Stimulated activated CD8-positive, alpha-beta memory T cell treated with anti-CD3 and anti-CD28 coated beads, Interleukin-15, amount 100 ng/mL, for 48 hours (primary cell): ENCODE measurements around the gene ZNF358.

Experiments
- DNase-seq, 2 donors: peaks; one replicate each; pipeline ENCODE4 v3.0.0-alpha.2; 2020; ENCODE audit warnings: low read depth in 2 of 2

The ZNF358 gene

DNA sequence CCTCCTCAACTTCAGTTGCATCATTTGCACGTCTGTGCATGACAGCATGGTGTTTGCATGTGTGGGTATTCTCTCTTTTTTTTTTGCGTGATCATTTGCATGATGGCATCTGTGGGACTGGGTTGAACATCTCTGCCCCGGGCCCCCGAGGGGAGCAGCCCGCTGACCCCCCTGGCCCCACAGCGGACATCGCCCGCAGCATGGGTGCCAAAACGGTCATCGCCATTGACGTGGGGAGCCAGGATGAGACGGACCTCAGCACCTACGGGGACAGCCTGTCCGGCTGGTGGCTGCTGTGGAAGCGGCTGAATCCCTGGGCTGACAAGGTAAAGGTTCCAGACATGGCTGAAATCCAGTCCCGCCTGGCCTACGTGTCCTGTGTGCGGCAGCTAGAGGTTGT lies 42.8 kb downstream of the ZNF358 start:
- DNase-seq, result no peak

DNA sequence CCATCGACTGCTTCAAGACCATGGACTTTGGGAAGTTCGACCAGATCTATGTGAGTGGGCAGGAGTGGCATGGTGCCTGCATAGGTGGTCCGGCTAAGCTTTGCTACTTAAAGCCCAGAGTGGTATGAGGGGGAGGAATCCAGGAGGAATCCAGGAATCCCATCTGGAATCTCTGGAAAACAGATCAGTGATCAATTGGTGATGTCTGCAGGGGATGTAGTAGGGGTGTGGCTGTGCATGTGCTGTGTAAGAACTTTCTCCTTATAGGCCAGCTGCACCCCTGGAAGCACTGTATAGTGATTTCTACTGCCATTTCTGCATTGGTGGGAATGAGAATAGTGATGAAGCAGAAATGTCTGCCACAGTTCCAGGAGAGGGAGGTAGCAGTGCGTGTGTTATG lies 43.2 kb downstream of the ZNF358 start:
- no peak for DNase-seq

DNA sequence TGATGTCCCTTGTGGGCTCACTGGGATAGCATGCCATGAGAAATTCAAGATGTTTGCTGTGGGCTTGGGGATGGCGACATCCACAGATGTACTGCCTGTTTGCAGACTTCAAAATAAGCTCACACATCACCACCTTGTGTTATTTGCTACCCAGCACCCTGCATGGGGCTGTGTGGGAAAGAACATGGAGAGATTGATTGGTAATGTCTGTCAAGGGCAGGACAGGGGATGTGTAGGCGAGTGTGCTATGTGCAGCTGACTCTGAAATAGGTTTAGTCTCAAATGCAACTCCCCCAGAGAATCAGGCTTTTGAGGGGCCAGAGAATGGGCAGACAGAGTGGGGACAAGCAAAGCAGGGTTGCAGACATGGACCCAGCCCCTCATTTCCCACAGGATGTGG lies 44.4 kb downstream of the ZNF358 start:
- no peak for DNase-seq

DNA sequence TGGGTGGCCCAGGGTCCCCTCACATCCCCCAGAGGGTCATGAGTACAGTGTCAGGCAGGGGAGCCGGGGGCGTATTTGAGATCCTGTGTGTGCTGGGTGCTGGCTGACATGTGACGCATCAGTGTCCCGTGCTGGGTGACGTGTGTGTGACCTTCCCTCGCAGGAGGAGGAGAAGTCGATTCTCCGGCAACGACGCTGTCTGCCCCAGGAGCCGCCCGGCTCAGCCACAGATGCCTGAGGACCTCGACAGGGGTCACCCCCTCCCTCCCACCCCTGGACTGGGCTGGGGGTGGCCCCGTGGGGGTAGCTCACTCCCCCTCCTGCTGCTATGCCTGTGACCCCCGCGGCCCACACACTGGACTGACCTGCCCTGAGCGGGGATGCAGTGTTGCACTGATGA lies 45.4 kb downstream of the ZNF358 start:
- DNase-seq, result no peak

DNA sequence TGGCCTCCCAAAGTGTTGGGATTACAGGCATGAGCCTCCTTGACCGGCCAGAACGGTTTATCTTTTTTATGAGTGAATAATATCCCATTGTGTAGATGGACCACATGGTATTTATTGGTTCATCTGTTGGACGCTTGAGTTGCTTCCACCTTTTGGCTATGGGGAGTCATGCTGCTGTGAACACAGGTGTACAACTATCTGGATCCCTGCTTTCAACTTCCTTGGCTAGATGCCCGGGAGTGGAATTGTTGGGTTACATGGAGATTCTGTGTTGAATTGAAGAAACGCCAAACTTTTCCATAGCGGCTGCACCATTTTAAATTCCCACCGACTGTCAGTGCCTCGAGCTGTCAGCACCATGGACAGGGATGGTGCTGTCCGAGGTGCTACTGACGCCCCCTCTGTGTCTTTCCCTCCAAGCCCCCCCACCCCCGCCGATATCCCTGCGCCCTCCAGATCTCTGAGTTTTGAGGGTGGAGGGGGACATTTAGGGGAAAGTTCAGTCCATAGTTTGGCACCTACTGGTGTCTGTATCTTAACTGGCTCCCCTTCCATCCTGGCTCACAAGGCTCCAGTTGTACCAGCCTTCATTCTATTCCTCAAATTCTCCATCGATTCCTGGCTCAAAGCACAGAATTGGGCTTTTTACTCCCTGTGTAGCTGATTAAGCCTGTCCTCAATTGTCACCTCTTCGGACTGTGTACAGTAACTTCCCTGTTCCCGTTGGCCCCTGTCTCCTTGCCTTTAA lies 46.9 kb downstream of the ZNF358 start:
- no peak for DNase-seq

DNA sequence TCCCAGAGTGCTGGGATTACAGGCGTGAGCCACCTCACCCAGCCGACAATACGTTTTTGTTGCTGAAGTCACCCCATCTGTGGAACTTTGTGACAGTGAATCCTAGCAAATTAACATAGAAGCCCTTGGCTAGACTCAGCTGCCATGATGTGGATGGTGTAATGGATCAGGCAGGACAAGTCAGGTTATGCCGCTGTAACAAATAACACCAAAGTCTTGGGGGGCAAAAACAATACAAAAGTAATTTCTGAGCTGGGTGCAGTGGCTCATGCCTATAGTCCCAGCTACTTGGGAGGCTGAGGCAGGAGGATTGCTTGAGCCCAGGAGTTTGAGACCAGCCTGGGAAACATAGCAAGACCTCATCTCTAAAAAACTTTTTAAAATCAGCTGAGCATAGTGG lies 49.0 kb downstream of the ZNF358 start:
- no peak for DNase-seq

DNA sequence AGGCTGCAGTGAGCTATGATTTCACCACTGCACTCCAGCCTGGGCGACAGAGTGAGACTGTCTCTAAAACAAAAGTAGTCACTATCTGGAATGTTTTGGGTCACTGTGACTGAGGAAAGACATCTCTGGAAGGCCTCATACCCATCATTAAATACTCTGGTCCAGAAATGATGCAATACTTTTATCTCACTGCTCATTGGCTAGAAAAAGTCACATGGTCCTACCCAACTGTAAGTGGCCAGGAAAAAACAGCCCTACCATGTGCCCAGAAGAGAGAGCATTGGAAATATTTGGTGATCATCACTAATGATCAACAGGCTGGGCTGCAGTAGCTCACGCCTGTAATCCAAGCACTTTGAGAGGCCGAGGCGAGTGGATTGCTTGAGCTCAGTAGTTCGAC lies 49.4 kb downstream of the ZNF358 start:
- DNase-seq, result no peak
